GM12892 (cell line): ENCODE measurements around the gene BRINP2.

ENCODE experiments used
- POLR2A ChIP-seq: IDR thresholded peaks from 2 replicates; pipeline ENCODE4 v1.6.1; 2011; ENCODE audit warnings: low read depth, low read length, control low read depth
- POLR2AphosphoS5 ChIP-seq: IDR thresholded peaks from 2 replicates; pipeline ENCODE4 v1.6.1; 2011; ENCODE audit warnings: low read depth, low read length, control low read depth
- TAF1 ChIP-seq: IDR thresholded peaks from 2 replicates; pipeline ENCODE4 v1.6.1; 2011; ENCODE audit warnings: low read depth, mild to moderate bottlenecking, control low read depth, low read length, borderline replicate concordance

DNA sequence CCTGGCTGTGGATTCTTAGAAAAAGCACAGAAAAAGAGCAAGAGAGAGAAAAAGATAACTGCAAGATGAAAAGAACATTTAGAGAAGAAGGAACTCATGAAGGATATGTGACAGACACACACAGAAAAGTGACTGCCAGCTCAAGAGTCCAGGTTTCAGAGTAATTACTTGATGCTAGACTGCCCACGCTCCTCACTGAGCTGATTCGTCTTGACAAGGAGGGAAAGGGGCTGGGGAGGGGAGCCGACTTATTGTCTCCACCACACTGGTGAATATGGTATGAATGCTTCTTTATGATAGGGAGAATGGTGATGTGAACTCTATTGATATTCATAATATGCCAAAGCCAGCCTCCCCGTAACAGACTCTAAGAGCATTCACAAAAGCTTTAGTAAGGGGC lies 140.4 kb downstream of the BRINP2 start:
- TF ChIP-seq TAF1 (no peak), POLR2A (no peak), POLR2AphosphoS5 (no peak)
